ENCODE data around the gene DAPP1.
"Not testable (repeated sequence)": the region's sequence is repeated elsewhere in the genome, so short reads cannot be mapped to it uniquely, and the experiment has no call there.

Gene DAPP1

GRCh38 chr4:99825272-99825671 is 8.6 kb downstream of the DAPP1 start:
- DNase-seq = no peak

GRCh38 chr4:99826016-99826415 is 9.4 kb downstream of the DAPP1 start:
- no peak for DNase-seq

DNA sequence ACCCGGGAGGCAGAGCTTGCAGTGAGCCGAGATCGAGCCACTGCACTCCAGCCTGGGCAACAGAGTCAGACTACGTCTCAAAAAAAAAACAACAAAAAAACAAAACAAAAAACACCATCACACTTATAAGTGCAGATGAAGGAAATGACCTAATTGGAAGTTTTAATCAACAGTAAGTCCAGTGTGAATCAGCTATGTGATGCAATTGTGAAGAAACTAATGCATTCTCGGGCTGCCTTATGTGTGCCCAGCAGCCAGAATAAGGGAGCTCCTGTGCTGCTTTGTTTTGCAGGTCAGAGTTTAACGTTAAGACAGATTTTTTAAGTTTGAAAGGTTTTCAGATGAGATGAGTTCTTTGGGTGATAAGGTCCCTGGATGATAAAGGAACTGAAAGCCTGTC is 10.8 kb downstream of the DAPP1 start:
- DNase-seq = no peak

- DNase-seq = no peak
Measured at GRCh38 chr4:99827857-99828256, 11.2 kb downstream of the DAPP1 start.

DNA sequence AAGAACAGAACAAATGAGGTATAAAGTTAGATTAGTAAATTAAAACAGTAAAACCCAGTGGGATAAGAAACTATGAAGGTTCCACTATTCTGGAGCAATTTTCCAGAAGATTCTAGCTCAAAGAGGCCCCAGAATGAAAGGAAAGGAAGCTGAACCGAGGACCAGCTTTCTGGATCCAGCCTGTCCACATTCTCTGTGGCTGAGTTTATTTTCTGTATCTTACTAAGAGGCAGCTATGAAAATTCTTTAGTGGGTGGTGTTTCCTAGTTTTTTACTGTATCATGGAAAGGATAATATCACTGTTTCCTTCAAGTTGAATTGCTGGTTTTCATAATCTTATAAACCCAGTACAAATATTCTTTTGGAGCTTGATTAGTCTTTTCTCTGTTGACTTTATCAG is 11.8 kb downstream of the DAPP1 start:
- DNase-seq = no peak

- not testable (repeated sequence) for DNase-seq
Measured at GRCh38 chr4:99830051-99830450, 13.4 kb downstream of the DAPP1 start.

GRCh38 chr4:99832321-99832720 is 15.7 kb downstream of the DAPP1 start:
- no peak for DNase-seq

GRCh38 chr4:99832758-99833157 is 16.1 kb downstream of the DAPP1 start:
- DNase-seq = no peak

DNA sequence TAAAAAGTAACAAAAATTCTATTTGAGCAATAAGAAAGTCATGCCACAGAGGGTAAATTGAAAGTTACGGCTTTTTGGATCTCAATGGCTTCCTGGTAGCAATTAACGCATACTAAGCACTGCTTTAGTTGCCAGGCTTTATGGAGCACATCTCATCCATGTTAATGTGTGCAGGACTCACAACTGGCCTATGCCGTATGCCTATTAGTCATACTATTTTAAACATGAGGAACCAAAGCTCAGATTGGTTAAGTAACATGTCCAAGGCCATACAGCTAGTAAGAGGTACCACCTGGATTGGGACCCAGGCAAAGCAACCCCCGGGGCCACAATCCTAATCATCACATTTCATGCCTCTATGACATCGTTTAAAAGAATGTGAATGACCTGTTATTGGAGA is 17.1 kb downstream of the DAPP1 start:
- no peak for DNase-seq

DNA sequence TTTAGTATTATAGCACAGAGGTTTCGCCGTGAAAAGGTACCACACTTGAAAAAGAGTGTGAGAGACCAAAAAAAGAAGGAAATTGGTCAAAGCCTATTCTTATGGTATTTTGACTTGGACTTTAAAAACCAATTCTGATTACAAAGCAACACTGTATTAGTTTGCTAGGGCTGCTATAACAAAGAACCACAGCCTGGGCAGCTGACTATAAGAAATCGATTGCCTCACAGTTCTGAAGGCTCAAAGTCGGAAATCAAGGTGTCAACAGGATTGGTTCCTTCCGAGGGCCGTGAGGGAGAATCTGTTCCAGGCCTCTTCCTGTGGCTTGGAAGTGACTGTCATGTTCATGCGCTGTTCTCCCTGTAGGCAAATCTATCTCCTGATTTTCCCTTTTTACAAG is 17.9 kb downstream of the DAPP1 start:
- DNase-seq = no peak

GRCh38 chr4:99835942-99836341 is 19.3 kb downstream of the DAPP1 start:
- DNase-seq = no peak

DNA sequence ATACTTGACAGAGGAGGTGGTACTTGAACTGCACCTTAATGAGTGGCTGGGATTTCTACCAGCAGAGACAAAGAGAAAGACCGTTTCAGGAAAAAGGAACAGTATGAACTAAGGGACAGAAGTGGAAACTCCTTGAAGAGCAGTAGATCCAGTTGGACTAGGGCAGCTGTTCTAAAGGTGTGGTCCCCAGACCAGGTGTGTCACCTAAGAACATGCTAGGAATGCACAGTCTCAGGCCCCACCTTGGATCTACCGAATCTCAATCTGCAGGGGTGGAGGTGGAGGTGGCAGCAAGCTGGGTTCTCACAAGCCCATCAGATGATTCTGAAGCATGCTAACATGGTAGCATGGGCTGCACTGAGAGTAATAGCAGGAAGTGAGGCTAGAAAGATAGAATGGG is 22.3 kb downstream of the DAPP1 start:
- DNase-seq = no peak

GRCh38 chr4:99841129-99841528 is 24.5 kb downstream of the DAPP1 start:
- DNase-seq = no peak

DNA sequence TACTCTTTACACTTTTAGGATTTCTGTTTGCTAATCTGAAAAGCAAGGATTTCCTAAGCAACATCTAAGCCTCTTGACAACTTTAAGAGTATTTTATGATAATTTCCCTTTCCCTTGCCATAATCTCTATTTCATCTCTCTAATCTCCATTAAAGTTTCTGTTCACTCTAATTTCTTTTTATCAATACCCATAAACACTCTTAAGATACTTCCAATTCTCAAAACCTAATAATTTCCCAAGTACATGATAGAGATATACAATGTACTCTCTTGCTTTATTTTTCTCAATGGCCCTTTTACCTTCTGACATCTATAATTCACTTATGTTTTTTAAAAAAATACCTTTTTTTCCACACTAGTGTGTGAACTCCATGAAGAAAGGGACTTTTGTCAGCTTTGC is 26.8 kb downstream of the DAPP1 start:
- no peak for DNase-seq

DNA sequence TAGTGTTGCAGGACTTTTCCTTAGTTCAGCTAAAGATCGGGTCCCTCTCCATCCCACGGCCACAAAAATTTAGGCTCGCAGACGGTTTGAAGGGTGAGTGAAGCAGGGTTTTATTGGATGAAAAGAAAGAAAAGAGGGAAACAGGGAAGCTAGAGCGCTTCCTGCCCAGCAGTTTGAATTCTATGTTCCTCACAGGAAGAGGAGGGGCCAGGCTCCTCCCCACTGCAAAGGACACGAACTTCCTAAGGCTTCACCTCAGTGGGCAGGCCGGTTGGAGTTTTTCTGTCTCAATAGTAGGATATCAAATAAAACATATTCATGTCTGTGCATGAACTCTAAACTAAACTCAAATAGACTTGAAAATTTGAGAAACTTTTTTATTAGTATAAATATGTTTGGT is 27.4 kb downstream of the DAPP1 start:
- no peak for DNase-seq

DNA sequence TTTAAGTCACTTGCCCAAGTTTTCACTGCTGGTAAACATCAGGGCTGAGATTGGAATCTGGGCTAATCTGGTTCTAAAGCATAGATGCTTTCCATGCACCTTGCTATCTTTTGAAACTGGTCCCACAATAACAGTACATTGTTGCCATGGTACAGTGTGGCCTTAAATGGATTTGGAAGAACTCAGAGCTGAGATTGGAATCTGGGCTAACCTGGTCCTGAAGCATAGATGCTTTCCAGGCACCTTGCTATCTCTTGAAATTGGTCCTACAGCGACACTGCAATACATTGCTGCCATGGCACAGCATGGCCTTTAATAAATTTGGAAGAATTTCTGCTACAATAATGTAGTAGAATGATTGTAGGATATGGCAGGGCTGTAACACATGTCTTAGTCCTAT is 28.6 kb downstream of the DAPP1 start:
- no peak for DNase-seq

GRCh38 chr4:99845708-99846469 is 29.3 kb downstream of the DAPP1 start:
- DNase-seq = no peak

DNA sequence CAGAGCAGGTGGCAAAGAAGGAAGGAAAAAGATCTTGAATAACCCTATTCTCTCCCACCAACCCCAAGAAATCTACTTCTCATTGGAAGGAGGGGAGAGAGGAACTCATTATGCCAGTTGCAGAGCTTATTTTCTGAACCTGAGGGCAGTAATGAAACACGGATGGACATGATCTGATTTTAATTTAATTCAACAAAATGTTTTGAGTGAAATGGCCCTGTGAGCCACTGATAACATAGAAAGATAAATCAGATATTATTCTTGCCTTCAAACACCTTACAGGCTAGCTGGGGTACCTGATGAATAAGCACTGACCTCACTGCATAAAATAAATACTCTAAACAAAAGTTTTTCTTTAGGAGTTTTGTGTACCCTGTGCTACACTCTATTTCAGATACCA is 30.3 kb downstream of the DAPP1 start:
- DNase-seq = no peak

GRCh38 chr4:99847362-99847976 is 30.8 kb downstream of the DAPP1 start:
- no peak for DNase-seq

DNA sequence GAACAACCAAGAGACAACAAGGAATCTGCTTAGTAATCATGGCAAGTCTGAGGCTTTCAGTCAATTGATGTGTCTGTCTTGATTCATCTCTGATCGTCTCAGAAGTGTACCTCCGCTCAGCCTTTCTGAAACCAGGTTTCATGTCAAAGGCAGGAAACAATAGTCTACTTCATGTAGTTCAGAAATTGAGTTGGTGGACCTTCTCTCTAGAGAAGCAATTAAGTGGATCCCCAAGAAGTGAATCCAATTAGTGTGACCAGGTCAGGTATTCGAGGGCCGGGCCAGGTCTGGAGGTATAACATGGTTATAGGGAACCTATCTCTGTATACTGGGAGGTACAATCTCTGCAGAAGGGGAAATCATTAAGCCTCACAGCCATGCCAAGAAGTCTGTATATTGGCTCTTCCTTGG is 32.0 kb downstream of the DAPP1 start:
- DNase-seq = no peak

DNA sequence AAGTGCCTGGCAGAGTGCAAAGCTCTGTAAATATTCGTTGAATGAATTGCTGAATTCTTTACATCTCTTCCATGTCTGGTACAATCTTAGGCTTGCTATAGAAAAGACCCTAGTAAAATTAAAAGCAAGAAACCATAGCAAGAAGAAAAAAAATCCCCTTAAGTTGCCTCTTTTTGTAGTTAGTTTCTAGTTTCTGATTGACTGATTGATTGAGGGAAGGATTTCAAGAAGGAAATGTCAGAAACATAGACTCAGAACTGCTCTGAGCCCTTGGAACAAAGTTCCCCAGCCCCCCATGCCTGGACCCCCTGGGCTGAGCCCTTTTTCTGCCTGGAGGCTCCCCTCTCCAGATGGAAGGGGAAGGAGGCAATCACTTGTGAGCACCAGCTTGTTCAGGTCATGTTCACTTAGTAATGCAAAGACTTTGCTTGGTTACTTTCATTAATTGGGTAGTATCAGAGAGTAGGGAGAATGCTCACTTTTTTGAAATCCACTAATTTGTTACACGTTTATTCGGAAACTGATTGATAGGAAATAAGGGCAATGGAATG is 35.6 kb downstream of the DAPP1 start:
- no peak for DNase-seq

- no peak for DNase-seq
Measured at GRCh38 chr4:99853190-99853589, 36.6 kb downstream of the DAPP1 start.

DNA sequence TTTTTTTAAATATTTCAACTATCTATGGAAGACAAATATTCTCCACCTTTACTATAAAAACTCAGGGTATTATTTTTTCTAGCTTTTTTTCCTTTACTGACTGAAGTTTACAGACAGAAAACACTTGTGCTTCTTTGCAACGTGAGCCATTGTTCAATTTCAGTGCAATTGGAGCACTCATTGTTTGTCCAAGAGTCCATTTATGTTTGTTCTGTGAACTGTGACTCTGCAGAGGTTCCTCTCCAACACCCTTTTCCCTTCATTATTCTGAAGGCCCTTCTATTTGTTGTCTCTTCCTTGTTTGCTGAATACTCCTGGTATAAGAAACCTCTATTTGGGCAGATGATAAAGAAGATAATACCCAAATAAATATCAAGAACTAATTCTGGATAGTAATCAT is 37.4 kb downstream of the DAPP1 start:
- DNase-seq = no peak

DNA sequence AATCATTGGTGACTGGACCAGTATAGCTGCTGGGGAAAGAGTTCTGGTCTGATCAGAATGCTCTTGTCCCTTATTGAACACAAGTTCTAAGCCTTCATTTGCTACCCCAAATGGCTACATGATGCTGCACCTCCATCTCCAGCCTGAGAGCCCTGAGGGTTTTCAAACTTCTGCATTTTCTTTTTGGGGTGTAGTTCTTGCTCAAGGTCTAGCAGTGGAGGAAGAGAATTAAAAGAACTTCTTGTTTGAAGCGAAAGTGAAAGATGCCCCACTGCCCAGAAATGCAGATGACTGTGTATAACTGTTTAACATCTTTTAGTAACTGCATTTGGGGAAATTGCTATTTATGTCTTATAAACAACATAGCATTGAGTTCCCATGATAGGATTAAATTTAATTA is 39.1 kb downstream of the DAPP1 start:
- DNase-seq = no peak

- no peak for DNase-seq
Measured at GRCh38 chr4:99856166-99856565, 39.5 kb downstream of the DAPP1 start.

Measured in activated naive CD4-positive, alpha-beta T cell (primary cell).